Mesenchymal stem cell (in vitro differentiated cells and primary cell): ENCODE measurements around the gene KPNB1. TPM values are rescaled to one million over a fixed set of nuclear protein-coding genes. Genes with fewer than 3 reads are reported as not detected.

Experiments used
- DNase-seq: peaks from one replicate; pipeline ENCODE4 v3.0.0-alpha.2; 2013
- H2AFZ ChIP-seq: one replicate; pipeline ENCODE4 v1.6.1; 2013; ENCODE audit warnings: low read depth, mild to moderate bottlenecking, control low read depth, inconsistent platforms, low read length, moderate library complexity
- H2AK5ac ChIP-seq: 2 replicates; pipeline ENCODE4 v1.6.1; 2013; ENCODE audit warnings: low read length, moderate library complexity, mild to moderate bottlenecking, inconsistent platforms; ENCODE audit not compliant: severe bottlenecking
- H2BK120ac ChIP-seq: one replicate; pipeline ENCODE4 v1.6.1; 2013; ENCODE audit warnings: low read depth, mild to moderate bottlenecking, inconsistent platforms, low read length, moderate library complexity
- H2BK12ac ChIP-seq, 2 experiments: one replicate each; pipeline ENCODE4 v1.6.1; 2013; ENCODE audit warnings: inconsistent platforms in 2 of 2, low read length in 2 of 2, mild to moderate bottlenecking in 2 of 2, moderate library complexity in 2 of 2, control low read depth in 1 of 2
- H2BK15ac ChIP-seq: one replicate; pipeline ENCODE4 v1.6.1; 2013; ENCODE audit warnings: mild to moderate bottlenecking, low read depth, inconsistent platforms; ENCODE audit not compliant: poor library complexity, severe bottlenecking
- H2BK5ac ChIP-seq: 2 replicates; pipeline ENCODE4 v1.6.1; 2013; ENCODE audit warnings: low read depth, mild to moderate bottlenecking, low read length, control low read depth, inconsistent platforms; ENCODE audit not compliant: poor library complexity, severe bottlenecking
- H3K14ac ChIP-seq, 2 experiments: one replicate each; pipeline ENCODE4 v1.6.1; 2013; ENCODE audit warnings: inconsistent platforms in 2 of 2, low read length in 2 of 2, control low read depth in 1 of 2, mild to moderate bottlenecking in 1 of 2, moderate library complexity in 1 of 2
- H3K18ac ChIP-seq, 2 experiments: one replicate each; pipeline ENCODE4 v1.6.1; 2013; ENCODE audit warnings: inconsistent platforms in 2 of 2, low read length in 2 of 2, control low read depth in 1 of 2, low read depth in 1 of 2, mild to moderate bottlenecking in 1 of 2
- H3K23ac ChIP-seq, 2 experiments: one replicate each; pipeline ENCODE4 v1.6.1; 2013; ENCODE audit warnings: inconsistent platforms in 2 of 2, low read length in 2 of 2, mild to moderate bottlenecking in 2 of 2, moderate library complexity in 2 of 2, control low read depth in 1 of 2
- H3K27ac ChIP-seq: 2 replicates; pipeline ENCODE4 v1.5.1; 2013; ENCODE audit warnings: mild to moderate bottlenecking, moderate library complexity, low read length, control low read depth, inconsistent platforms; ENCODE audit not compliant: poor library complexity, severe bottlenecking
- H3K27me3 ChIP-seq, 2 experiments: 2 replicates each; pipeline versions ENCODE4 v1.6.1 to v1.7.0; 2013; ENCODE audit warnings: low read length in 2 of 2, mild to moderate bottlenecking in 2 of 2, moderate library complexity in 2 of 2, control low read depth in 1 of 2, inconsistent platforms in 1 of 2; ENCODE audit not compliant: control insufficient read depth in 1 of 2, insufficient read depth in 1 of 2
- H3K36me3 ChIP-seq, 2 experiments: 2 replicates each; pipeline versions ENCODE4 v1.6.1 to v1.7.0; 2013; ENCODE audit warnings: low read length in 2 of 2, control low read depth in 1 of 2, inconsistent platforms in 1 of 2, low read depth in 1 of 2, mild to moderate bottlenecking in 1 of 2; ENCODE audit not compliant: insufficient read depth in 2 of 2, control insufficient read depth in 1 of 2
- H3K4ac ChIP-seq, 2 experiments: one replicate each; pipeline ENCODE4 v1.6.1; 2013; ENCODE audit warnings: inconsistent platforms in 2 of 2, low read length in 2 of 2, mild to moderate bottlenecking in 2 of 2, moderate library complexity in 2 of 2, control low read depth in 1 of 2, low read depth in 1 of 2
- H3K4me1 ChIP-seq: 2 replicates; pipeline ENCODE4 v1.6.1; 2013; ENCODE audit warnings: low read depth, low read length, control low read depth; ENCODE audit not compliant: control insufficient read depth, insufficient read depth
- H3K4me2 ChIP-seq: 2 replicates; pipeline ENCODE4 v1.6.1; 2013; ENCODE audit warnings: low read length, mild to moderate bottlenecking, inconsistent platforms; ENCODE audit not compliant: poor library complexity, severe bottlenecking
- H3K4me3 ChIP-seq, 2 experiments: 2 replicates each; pipeline versions ENCODE4 v1.5.1 to v1.7.0; 2013; ENCODE audit warnings: low read length in 2 of 2, mild to moderate bottlenecking in 2 of 2, control low read depth in 1 of 2, low read depth in 1 of 2; ENCODE audit not compliant: insufficient read depth in 1 of 2
- H3K79me1 ChIP-seq: replicated peaks from 2 replicates; pipeline ENCODE4 v1.6.1; 2013; ENCODE audit warnings: mild to moderate bottlenecking, control low read depth, low read length, inconsistent platforms; ENCODE audit not compliant: poor library complexity, severe bottlenecking
- H3K9ac ChIP-seq: 2 replicates; pipeline ENCODE4 v1.7.0; 2013; ENCODE audit warnings: mild to moderate bottlenecking, low read length, moderate library complexity
- H3K9me3 ChIP-seq: 2 replicates; pipeline ENCODE4 v1.7.0; 2013; ENCODE audit warnings: mild to moderate bottlenecking, low read length; ENCODE audit not compliant: control insufficient read depth
- H4K8ac ChIP-seq: one replicate; pipeline ENCODE4 v1.6.1; 2013; ENCODE audit warnings: inconsistent platforms, mild to moderate bottlenecking, low read length, moderate library complexity
- H4K91ac ChIP-seq: one replicate; pipeline ENCODE4 v1.6.1; 2013; ENCODE audit warnings: mild to moderate bottlenecking, low read length, inconsistent platforms
- WGBS: methylation state at CpG from one replicate; pipeline ENCODE4 v1.1.7; 2013; ENCODE audit warnings: mixed read lengths; 5-methylcytosine and 5-hydroxymethylcytosine counted together
- small RNA-seq: library from polyadenylated mRNA; stranded (forward); fragments of <200 nt; extraction: miRNeasy Mini kit (QIAGEN cat#:217004); gene quantifications from one replicate; pipeline ENCODE3, GENCODE V24; 2013; ENCODE audit warnings: low read depth

Gene KPNB1

DNA sequence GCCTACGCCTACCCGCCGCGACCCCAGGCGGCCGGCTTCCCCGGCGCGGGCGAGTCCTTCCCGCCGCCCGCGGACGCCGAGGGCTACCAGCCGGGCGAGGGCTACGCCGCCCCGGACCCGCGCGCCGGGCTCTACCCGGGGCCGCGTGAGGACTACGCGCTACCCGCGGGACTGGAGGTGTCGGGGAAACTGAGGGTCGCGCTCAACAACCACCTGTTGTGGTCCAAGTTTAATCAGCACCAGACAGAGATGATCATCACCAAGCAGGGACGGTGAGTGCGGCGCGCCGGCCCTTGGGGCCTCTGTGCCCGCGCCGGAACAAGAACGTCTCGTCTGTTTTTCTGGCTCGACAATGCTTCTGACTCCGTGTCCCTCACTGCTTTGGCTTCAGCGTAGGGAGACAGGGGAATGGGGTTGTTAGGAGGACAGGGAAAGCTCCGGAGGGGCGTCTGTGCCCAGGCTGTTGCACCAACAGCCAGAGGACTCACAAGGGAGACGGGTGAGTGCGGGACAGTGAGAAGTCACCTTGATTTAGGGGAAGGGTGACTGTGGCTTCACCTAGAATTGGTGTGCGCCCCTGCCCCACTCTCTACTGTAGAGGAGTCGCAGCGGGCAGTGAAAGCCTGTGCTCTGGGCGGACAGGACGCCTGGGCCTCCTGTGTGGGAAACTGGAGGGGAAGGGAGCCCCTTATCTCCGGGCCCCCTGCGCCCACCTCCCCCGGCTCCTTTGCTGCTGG lies 84.1 kb downstream of the KPNB1 start:
- no peak overlapping the region for H3K14ac ChIP-seq
- no peak overlapping the region for H2BK120ac ChIP-seq
- H2AFZ ChIP-seq = no peak overlapping the region
- H3K27ac ChIP-seq = no peak overlapping the region
- H3K9ac ChIP-seq = peak overlapping the region; percentile 32
- H2BK5ac ChIP-seq = no peak overlapping the region
- no peak overlapping the region for H4K91ac ChIP-seq
- WGBS = 15% methylated on average over 59 of the region's 60 CpGs
- H2AK5ac ChIP-seq = no peak overlapping the region
- H3K36me3 ChIP-seq = no peaks in the 10 kb centered on the region
- no peaks in the 10 kb centered on the region for H3K79me1 ChIP-seq
- no peak overlapping the region for H3K4ac ChIP-seq
- no peak for DNase-seq
- H3K4me3 ChIP-seq = peak overlapping the region; percentile 46 to 65
- H3K18ac ChIP-seq = no peak overlapping the region
- H3K9me3 ChIP-seq = no peaks in the 10 kb centered on the region
- H3K23ac ChIP-seq = no peak overlapping the region
- no peak overlapping the region for H2BK15ac ChIP-seq
- H3K27me3 ChIP-seq = peaks cover 73 to 75% of the 10 kb centered on the region in 2 experiments
- peaks cover 14% of the 10 kb centered on the region for H3K4me1 ChIP-seq
- H3K4me2 ChIP-seq = peak overlapping the region; percentile 62
- H4K8ac ChIP-seq = no peak overlapping the region
- H2BK12ac ChIP-seq = no peak overlapping the region

DNA sequence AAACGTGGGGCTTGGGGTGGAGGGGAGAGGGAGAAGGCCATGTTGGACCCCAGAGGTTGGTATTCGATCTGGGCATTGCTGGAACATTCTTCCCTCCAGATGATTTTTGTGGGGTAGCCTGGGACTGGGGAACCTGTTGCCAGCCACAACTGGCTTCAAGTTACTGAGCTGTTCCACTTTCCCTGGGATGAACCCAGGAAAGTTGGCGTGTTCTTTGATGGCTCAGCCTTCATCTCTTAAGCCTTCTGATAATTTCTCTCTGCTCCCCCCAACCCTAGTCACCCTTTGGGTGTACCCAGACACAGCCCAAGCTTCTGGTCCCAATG lies 85.4 kb downstream of the KPNB1 start:
- Histone ChIP-seq H4K8ac (no peak overlapping the region), H3K18ac (no peak overlapping the region), H3K4me3 (no peak overlapping the region), H3K14ac (no peak overlapping the region), H3K9ac (no peak overlapping the region), H3K4ac (no peak overlapping the region), H2BK15ac (no peak overlapping the region), H2AK5ac (no peak overlapping the region), H3K79me1 (no peaks in the 10 kb centered on the region), H2AFZ (no peak overlapping the region), H4K91ac (no peak overlapping the region), H2BK5ac (no peak overlapping the region), H3K27me3 (peaks cover 63 to 70% of the 10 kb centered on the region in 2 experiments), H2BK12ac (no peak overlapping the region), H3K9me3 (no peaks in the 10 kb centered on the region), H3K27ac (no peak overlapping the region), H3K4me2 (no peak overlapping the region), H3K36me3 (no peaks in the 10 kb centered on the region), H3K23ac (no peak overlapping the region), H2BK120ac (no peak overlapping the region), H3K4me1 (peaks cover 14% of the 10 kb centered on the region)
- WGBS = 83% methylated on average over 3 of the region's 3 CpGs
- DNase-seq = no peak

Small RNAs within 50 kb of the gene (small RNA-seq; reads per million reads assigned to genes)
- not detected for gene AC015674.1
